ENCODE measurements around the gene ZGPAT.

DNA sequence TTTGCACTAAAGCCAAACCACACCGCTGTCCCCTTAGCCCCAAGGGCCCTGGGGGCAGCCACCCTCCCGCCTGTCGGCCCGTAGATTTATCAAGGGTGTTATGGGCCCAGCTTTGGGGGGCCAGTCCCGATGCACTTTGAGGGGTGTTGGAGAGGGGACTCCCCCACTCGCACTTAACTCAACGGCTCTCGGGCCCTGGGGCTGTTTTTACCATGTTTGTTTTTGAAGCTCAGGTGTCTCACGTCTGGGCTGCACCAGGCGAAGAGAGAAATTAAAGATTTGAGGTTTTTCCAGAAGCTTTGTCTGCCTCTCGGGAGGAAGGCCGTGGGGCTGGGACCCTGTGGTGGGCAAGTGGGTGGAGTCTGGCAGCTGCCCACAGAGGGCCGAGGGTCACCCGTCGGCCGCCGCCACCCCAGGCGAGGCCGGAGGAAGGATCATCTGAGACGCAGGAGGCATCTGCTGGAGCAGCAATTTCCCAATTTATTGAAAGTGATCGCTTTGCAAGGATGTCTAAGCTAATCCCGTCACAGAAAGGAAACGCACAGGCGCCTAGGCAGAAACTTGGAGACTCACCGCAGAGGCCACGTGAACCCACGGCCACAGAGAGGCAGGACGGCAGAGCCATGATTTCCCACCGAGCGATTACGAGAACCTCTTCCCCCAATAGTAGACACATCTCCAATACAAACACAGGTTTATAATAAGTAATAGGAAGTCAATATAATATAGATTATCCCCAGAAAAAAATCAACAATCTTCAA is 35.6 kb downstream of the ZGPAT start:
- TF ChIP-seq CTCF (IDR thresholded peaks at IDR 0.05) = no peak
- TF ChIP-seq POLR2AphosphoS5 (IDR thresholded peaks at IDR 0.05) = no peak

Data from transverse colon (tissue), 4 donors.